Middle frontal gyrus (tissue), 1 donor: ENCODE measurements around the gene ASIC2.

Source experiments
- DNase-seq: peaks from one replicate; pipeline ENCODE4 v3.0.0-alpha.2; 2015; ENCODE audit warnings: low spot score; ENCODE audit errors: extremely low spot score

ASIC2 gene

DNA sequence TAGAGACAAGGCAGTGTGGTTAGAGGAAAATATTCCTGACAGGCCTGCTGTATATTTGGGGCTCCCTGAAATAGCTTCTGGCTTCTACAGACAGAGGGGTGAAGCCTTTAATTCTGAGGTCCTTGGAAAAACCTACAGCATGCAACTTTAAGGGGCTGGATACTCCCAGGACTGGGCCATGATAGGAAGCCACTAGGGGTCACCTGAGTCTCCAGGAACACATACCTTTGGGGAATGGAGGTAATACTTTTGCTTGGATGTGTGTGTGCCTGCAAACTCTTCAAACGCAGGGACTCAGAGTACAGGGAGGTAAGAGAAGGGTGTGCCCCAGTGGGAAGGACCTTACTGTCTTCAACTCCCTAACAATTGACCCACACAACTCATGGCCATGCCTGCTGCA, 4.1 kb downstream of the ASIC2 start:
- no peak for DNase-seq

GRCh38 chr17:33287096-33287725, 5.9 kb downstream of the ASIC2 start:
- DNase-seq: no peak

GRCh38 chr17:33285413-33285812, 7.7 kb downstream of the ASIC2 start:
- no peak for DNase-seq

DNA sequence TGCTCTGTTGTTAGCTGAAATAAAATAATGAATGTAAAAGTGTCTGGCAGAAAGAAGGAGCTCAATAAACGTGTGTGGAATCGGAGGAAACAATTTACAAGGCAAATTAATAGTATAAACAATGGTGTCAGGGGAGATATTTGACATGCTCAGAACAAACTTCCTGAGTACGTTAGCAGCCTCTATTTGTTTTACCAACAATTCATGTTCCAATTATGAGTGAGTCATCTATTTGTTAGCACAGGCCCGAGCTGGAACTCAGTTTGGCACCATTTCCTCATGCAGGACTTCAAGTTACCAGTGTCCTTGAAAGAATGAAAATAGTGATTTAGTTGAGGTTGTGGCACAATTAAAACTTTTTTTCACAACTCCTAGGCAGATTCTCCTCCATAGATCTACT, 9.1 kb downstream of the ASIC2 start:
- DNase-seq: no peak

DNA sequence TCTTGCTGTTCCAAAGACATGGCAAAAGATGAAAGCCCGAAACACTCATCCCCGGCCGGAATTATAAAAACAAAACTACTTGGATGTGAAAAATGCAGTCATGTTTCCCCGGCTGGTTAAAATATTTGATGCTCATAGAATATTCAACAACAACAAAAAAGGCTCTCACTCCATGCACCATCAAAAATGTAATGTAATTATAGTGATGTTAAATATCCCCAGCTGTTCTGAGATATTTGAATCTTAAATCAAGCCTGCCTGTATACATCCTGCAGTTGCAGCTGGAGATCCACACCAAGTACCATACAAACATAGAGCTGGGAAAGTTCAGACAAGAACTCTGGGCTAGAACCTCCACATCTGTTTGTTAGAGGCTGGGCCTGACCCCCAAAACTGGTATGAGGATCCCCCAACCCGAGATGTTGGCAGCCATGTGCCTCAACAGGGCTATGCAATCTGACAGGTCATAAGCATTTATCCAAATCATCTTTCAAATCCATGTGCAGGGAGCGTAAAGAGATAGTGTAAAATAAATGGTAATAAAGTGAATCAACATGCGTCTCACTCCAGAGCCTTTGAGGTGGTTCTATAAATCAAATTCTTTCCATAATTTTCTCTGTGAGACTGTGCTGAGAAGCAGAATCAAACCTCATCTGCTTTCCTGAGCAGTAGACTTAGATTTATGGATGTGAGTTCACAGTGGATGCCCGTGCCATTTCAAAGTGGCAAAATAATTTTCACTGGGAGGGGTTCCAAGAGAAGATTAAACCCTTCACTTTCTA, 12.7 kb downstream of the ASIC2 start:
- no peak for DNase-seq

GRCh38 chr17:33277436-33278100, 15.5 kb downstream of the ASIC2 start:
- DNase-seq: no peak

DNA sequence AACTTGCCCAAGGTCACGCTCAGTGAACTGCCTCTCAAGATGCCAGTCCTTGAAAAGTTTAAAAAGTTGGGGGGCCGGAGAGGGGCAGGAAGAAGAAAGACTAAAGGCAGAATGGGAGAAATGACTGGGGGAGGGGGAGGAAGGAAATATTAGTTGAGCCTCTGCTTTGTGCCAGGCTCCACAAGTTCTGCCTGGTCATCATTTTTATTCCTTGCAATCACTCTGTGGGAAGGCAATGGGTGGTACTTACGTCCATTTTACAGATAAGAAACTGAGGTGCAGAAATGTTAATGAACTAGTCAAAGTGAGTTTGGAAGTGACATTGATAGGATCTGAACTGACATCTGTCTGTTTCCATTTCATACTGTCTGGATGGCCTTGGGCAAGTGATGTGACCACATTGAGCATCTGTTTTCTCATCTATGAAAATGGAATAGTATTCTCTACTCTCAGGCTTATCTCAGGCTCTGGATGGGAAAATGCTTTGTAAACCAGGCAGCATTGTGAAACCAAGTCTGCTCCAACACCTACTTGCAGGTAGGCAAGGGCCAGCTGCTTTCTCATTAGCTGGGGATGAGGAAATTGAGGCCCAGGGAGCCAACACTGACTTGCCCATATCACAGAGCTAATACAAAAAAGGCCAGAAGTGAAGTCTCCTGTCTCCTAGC, 19.2 kb downstream of the ASIC2 start:
- DNase-seq: no peak

- no peak for DNase-seq
Observed at GRCh38 chr17:33273271-33273670, 19.8 kb downstream of the ASIC2 start.

DNA sequence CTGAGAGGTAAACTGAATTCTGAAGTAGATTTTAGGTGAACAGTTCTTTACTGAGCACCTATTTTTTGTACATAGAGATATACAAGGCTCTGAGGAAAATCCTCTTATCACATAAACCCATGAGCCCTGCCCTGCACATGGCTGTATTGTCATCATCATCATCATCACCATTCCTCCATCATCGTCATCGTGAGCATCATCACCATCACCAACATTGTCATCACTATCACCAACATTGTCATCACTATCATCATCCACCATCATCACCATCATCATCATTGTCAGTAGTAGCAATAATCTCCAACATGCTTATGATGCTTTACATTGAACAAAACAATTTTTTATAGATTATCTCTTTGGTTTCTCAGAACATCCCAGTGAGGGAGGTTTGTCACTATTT, 20.7 kb downstream of the ASIC2 start:
- DNase-seq: no peak

GRCh38 chr17:33269337-33270060, 23.6 kb downstream of the ASIC2 start:
- DNase-seq: no peak

GRCh38 chr17:33267851-33268548, 25.1 kb downstream of the ASIC2 start:
- DNase-seq: no peak

GRCh38 chr17:33267271-33267790, 25.8 kb downstream of the ASIC2 start:
- DNase-seq: no peak

- DNase-seq: no peak
Observed at GRCh38 chr17:33266611-33267010, 26.5 kb downstream of the ASIC2 start.

- no peak for DNase-seq
Observed at GRCh38 chr17:33266116-33266515, 27.0 kb downstream of the ASIC2 start.

- DNase-seq: no peak
Observed at GRCh38 chr17:33263396-33263795, 29.7 kb downstream of the ASIC2 start.

DNA sequence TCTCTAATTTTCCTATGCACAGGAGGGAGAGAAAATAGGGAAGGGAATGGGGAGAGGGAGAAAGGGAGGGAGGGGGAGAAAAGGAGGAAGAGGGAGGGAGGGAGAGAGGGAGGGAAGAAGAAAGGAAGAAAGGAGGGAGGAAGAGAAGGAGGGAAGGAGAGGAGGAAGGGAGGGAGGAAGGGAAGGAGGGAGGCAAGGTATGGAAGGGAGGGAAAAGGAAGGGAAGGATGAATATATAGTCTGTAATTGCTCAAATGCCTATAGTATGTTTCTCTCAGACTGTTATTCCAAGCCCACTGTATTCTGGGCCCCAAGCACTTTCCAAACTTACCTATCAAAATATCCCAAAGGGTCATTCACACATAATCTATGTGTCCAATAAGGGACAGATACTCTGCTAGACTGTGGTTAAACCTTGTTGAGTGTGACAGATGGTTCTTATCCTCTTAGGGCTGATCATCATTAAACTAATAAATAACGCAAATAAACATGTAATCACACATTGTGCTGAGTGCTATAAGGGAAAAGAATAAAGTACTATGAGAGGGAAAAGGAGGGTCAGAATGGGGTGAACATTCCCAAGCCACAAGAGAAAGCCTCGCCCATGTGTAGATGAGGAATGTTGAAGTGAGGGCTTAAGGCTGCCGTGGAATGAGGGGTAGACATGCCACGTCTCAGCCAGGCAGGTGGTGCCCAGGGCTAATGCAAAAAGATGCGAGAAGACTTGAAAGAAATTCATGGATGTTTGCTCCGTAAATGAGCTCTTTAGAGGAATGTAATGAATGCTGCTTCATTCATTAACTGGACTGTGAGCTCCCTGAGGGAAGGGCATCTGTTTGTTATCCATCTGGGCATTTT, 30.6 kb downstream of the ASIC2 start:
- DNase-seq: no peak

DNA sequence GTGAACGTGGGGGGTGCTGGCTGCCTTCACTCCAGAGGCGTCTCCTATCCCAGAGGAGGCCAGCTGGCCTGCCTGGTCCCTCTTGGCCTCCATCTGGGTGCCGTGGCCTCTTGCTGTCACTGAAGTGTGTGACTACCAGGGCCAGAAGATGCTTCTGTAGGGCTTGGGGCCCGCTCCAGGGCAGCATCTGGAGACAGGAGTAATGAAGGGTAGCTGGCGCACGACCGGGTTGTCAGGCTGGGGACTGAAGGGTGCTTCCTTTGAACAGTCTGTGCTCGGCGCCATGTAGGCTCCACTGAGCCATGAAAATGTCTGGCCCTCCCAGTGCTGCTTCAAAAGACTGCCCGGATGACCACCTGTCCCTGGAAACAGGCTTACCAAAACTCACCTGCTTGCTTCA, 31.3 kb downstream of the ASIC2 start:
- DNase-seq: no peak

GRCh38 chr17:33260638-33261037, 32.5 kb downstream of the ASIC2 start:
- no peak for DNase-seq

GRCh38 chr17:33258296-33258695, 34.8 kb downstream of the ASIC2 start:
- DNase-seq: no peak

DNA sequence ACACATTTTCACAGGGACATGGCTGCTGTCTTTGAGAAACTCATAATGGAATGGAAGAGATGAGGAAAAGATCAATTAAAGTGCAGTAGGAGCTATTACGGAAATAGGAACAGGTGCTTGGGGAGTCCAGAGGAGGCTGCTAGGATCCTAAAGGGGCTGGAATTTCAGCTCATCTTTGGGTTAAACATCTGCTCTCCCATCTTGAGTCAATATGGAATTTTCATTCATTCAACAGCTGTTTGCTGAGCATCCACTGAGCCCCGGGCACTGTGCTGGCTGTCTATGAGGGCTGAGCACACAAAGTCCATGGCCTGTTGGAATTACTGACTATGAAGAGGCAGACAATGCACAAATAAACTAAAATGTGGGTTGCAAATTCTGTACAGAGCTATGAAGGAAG, 47.9 kb downstream of the ASIC2 start:
- DNase-seq: no peak
